H1 (cell line): ENCODE data around the gene ANKS1B. TPM values are rescaled to one million over a fixed set of nuclear protein-coding genes. Genes with fewer than 3 reads are reported as not detected.

Experiments
- CTCF ChIA-PET: fragments of 300-600 bp; sonication (Branson Sonifier 250); formaldehyde crosslinking; loops from one replicate; lab custom pipeline; 2021; ENCODE audit not compliant: partially characterized antibody; lab: Charles Lee
- POLR2A ChIA-PET: fragments of 300-600 bp; sonication (Branson Sonifier 250); formaldehyde crosslinking; loops from one replicate; lab custom pipeline; 2021; ENCODE audit warnings: inconsistent platforms; ENCODE audit not compliant: partially characterized antibody; lab: Charles Lee
- DNase-seq, 2 experiments: peaks; one replicate each; pipeline versions ENCODE4 v3.0.0 to v3.0.0-alpha.2; 2010 to 2022; ENCODE audit warnings: low spot score in 2 of 2, low read depth in 1 of 2, mixed read lengths in 1 of 2
- FAIRE-seq: peaks from 2 replicates; lab custom pipeline; 2011; peaks lifted over from hg19 to GRCh38; lab: Jason Lieb, UNC
- H2AFZ ChIP-seq: 2 replicates; pipeline ENCODE4 v1.8.1; 2012; ENCODE audit warnings: low read length, inconsistent platforms
- H2AK5ac ChIP-seq: 2 replicates; pipeline ENCODE4 v1.6.1; 2013; ENCODE audit warnings: low read depth, low read length
- H2BK120ac ChIP-seq: replicated peaks from 2 replicates; pipeline ENCODE3; 2013; ENCODE audit warnings: low read depth, low read length, inconsistent platforms
- H2BK12ac ChIP-seq: 2 replicates; pipeline ENCODE4 v1.6.1; 2013; ENCODE audit warnings: low read depth, low read length
- H2BK15ac ChIP-seq: 2 replicates; pipeline ENCODE4 v1.6.1; 2013; ENCODE audit warnings: low read length
- H2BK20ac ChIP-seq: 2 replicates; pipeline ENCODE4 v1.6.1; 2013; ENCODE audit warnings: low read length
- H2BK5ac ChIP-seq: 2 replicates; pipeline ENCODE4 v1.6.1; 2013; ENCODE audit warnings: low read depth, low read length
- H3K14ac ChIP-seq: 2 replicates; pipeline ENCODE4 v1.6.1; 2013; ENCODE audit warnings: inconsistent platforms; ENCODE audit not compliant: insufficient read length
- H3K18ac ChIP-seq: 2 replicates; pipeline ENCODE4 v1.6.1; 2013; ENCODE audit warnings: low read length; ENCODE audit errors: extremely low read depth
- H3K23ac ChIP-seq: 2 replicates; pipeline ENCODE4 v1.6.1; 2013; ENCODE audit warnings: inconsistent platforms; ENCODE audit not compliant: insufficient read length
- H3K23me2 ChIP-seq: 2 replicates; pipeline ENCODE4 v1.6.1; 2013; ENCODE audit warnings: low read depth, low read length
- H3K27ac ChIP-seq: 2 replicates; pipeline ENCODE4 v1.6.1; 2011; ENCODE audit warnings: low read depth, low read length, inconsistent platforms
- H3K27me3 ChIP-seq, 4 experiments: replicated peaks in 1 of 4; 1 replicate in 1 of 4; 2 replicates in 3 of 4; pipeline versions ENCODE4 v1.6.1 to v1.8.1; 2011 to 2013; ENCODE audit warnings: low read length in 3 of 4, mild to moderate bottlenecking in 3 of 4, inconsistent platforms in 2 of 4, mixed read lengths in 2 of 4, moderate library complexity in 1 of 4; ENCODE audit not compliant: control insufficient read depth in 3 of 4, insufficient read depth in 3 of 4; ENCODE audit errors: extremely low read depth in 1 of 4
- H3K36me3 ChIP-seq, 4 experiments: 2 replicates each; pipeline versions ENCODE4 v1.6.1 to v1.8.1; 2011 to 2013; ENCODE audit warnings: mild to moderate bottlenecking in 4 of 4, low read length in 3 of 4, moderate library complexity in 2 of 4, control low read depth in 1 of 4, inconsistent platforms in 1 of 4; ENCODE audit not compliant: insufficient read depth in 4 of 4, control insufficient read depth in 2 of 4
- H3K4ac ChIP-seq: replicated peaks from 2 replicates; pipeline ENCODE3; 2013; ENCODE audit warnings: low read length, low read depth, mixed read lengths, inconsistent platforms; ENCODE audit not compliant: insufficient read length
- H3K4me1 ChIP-seq, 4 experiments: replicated peaks in 1 of 4; 1 replicate in 1 of 4; 2 replicates in 3 of 4; pipeline versions ENCODE4 v1.6.1 to v1.8.1; 2011 to 2013; ENCODE audit warnings: low read length in 3 of 4, inconsistent platforms in 2 of 4, mixed read lengths in 1 of 4; ENCODE audit not compliant: insufficient read depth in 4 of 4, control insufficient read depth in 3 of 4
- H3K4me2 ChIP-seq, 2 experiments: 2 replicates each; pipeline versions ENCODE4 v1.6.1 to v1.8.1; 2011 to 2013; ENCODE audit warnings: low read depth in 2 of 2, low read length in 2 of 2, control low read depth in 1 of 2, inconsistent platforms in 1 of 2, mild to moderate bottlenecking in 1 of 2; ENCODE audit not compliant: insufficient read depth in 1 of 2
- H3K4me3 ChIP-seq, 4 experiments: fragments of 200-600, 300-600 bp in 1 of 4; sonication (generic), shearing (Covaris generic), sonication (Bioruptor Twin) in 1 of 4; 2 replicates each; pipeline versions ENCODE4 v1.5.1 to v1.8.1; 2011 to 2016; ENCODE audit warnings: low read length in 4 of 4, low read depth in 3 of 4, control low read depth in 2 of 4, inconsistent platforms in 2 of 4, mild to moderate bottlenecking in 2 of 4, mixed read lengths in 1 of 4, moderate library complexity in 1 of 4; ENCODE audit not compliant: insufficient read depth in 2 of 4; ENCODE audit errors: extremely low read depth in 1 of 4
- H3K56ac ChIP-seq: replicated peaks from 2 replicates; pipeline ENCODE3; 2013; ENCODE audit warnings: low read depth, mild to moderate bottlenecking, mixed read lengths, low read length, inconsistent platforms; ENCODE audit not compliant: insufficient read length
- H3K79me1 ChIP-seq: 2 replicates; pipeline ENCODE4 v1.6.1; 2013; ENCODE audit warnings: low read depth, low read length, control low read depth
- H3K79me2 ChIP-seq, 2 experiments: 2 replicates each; pipeline versions ENCODE4 v1.6.1 to v1.8.1; 2012 to 2013; ENCODE audit warnings: low read length in 2 of 2, mild to moderate bottlenecking in 2 of 2, inconsistent platforms in 1 of 2; ENCODE audit not compliant: insufficient read depth in 2 of 2, control insufficient read depth in 1 of 2
- H3K9ac ChIP-seq, 4 experiments: replicated peaks in 1 of 4; 1 replicate in 1 of 4; 2 replicates in 3 of 4; pipeline versions ENCODE4 v1.6.1 to v1.8.1; 2011 to 2013; ENCODE audit warnings: low read depth in 3 of 4, low read length in 3 of 4, control low read depth in 2 of 4, mild to moderate bottlenecking in 2 of 4, moderate library complexity in 2 of 4, inconsistent platforms in 1 of 4; ENCODE audit errors: extremely low read depth in 1 of 4
- H3K9me3 ChIP-seq, 2 experiments: 2 replicates each; pipeline versions ENCODE4 v1.6.1 to v1.8.1; 2012 to 2013; ENCODE audit warnings: mild to moderate bottlenecking in 2 of 2, moderate library complexity in 2 of 2, control low read depth in 1 of 2, inconsistent platforms in 1 of 2, low read depth in 1 of 2, low read length in 1 of 2, mixed read lengths in 1 of 2; ENCODE audit not compliant: insufficient read depth in 2 of 2
- H4K20me1 ChIP-seq, 2 experiments: replicated peaks in 1 of 2; 2 replicates each; pipeline versions ENCODE3 to v1.8.1; 2011 to 2013; ENCODE audit warnings: inconsistent platforms in 2 of 2, low read length in 2 of 2, mild to moderate bottlenecking in 1 of 2; ENCODE audit not compliant: insufficient read depth in 2 of 2, control insufficient read depth in 1 of 2
- H4K5ac ChIP-seq: 2 replicates; pipeline ENCODE4 v1.6.1; 2013; ENCODE audit warnings: low read length, low read depth, mixed read lengths, inconsistent platforms; ENCODE audit not compliant: insufficient read length
- H4K8ac ChIP-seq: 2 replicates; pipeline ENCODE4 v1.8.0; 2013; ENCODE audit warnings: mild to moderate bottlenecking, moderate library complexity, low read length, inconsistent platforms; ENCODE audit not compliant: insufficient read depth; ENCODE audit errors: extremely low read depth
- H4K91ac ChIP-seq: replicated peaks from 2 replicates; pipeline ENCODE3; 2013; ENCODE audit warnings: low read length, mixed read lengths, inconsistent platforms; ENCODE audit not compliant: insufficient read length
- ATF3 ChIP-seq: IDR thresholded peaks from 2 replicates; pipeline ENCODE4 v1.6.1; 2011; ENCODE audit warnings: low read depth, mild to moderate bottlenecking, low read length; ENCODE audit not compliant: insufficient read depth
- CBX5 ChIP-seq: fragments of 300-800, 300-1000 bp; sonication (generic); IDR thresholded peaks from 2 replicates; pipeline ENCODE4 v1.7.1; 2016; ENCODE audit warnings: antibody characterized with exemption, low read length, low read depth
- CEBPB ChIP-seq: IDR thresholded peaks from 2 replicates; pipeline ENCODE4 v1.6.1; 2012; ENCODE audit warnings: low read depth, low read length
- E2F6 ChIP-seq: IDR thresholded peaks from 2 replicates; pipeline ENCODE4 v1.6.1; 2012; ENCODE audit warnings: inconsistent platforms
- EGR1 ChIP-seq: IDR thresholded peaks from 2 replicates; pipeline ENCODE4 v1.6.1; 2011; ENCODE audit warnings: low read depth, low read length, borderline replicate concordance
- MAFK ChIP-seq: IDR thresholded peaks from 2 replicates; pipeline ENCODE4 v1.6.1; 2012; ENCODE audit warnings: low read depth, mild to moderate bottlenecking, improper control_type of control experiment, low read length
- POLR2A ChIP-seq, 2 experiments: IDR thresholded peaks; 1 replicate in 1 of 2; 2 replicates in 1 of 2; pipeline ENCODE4 v1.6.1; 2011; ENCODE audit warnings: low read depth in 2 of 2, low read length in 2 of 2, mild to moderate bottlenecking in 2 of 2; ENCODE audit errors: control extremely low read depth in 1 of 2
- SAP30 ChIP-seq: fragments of 300-600 bp; sonication (generic); IDR thresholded peaks from 2 replicates; pipeline ENCODE4 v1.7.1; 2012; ENCODE audit warnings: low read length, moderate library complexity, mild to moderate bottlenecking, inconsistent platforms; ENCODE audit not compliant: insufficient read depth, insufficient replicate concordance
- SIX5 ChIP-seq: IDR thresholded peaks from 2 replicates; pipeline ENCODE4 v1.6.1; 2011; ENCODE audit warnings: mild to moderate bottlenecking, low read depth, low read length
- SP1 ChIP-seq: IDR thresholded peaks from 2 replicates; pipeline ENCODE4 v1.6.1; 2011; ENCODE audit warnings: low read depth, low read length
- SUZ12 ChIP-seq: fragments of 200-600 bp; sonication (generic); IDR thresholded peaks from 2 replicates; pipeline ENCODE4 v1.6.1; 2012; ENCODE audit warnings: mild to moderate bottlenecking, inconsistent platforms, low read length, moderate library complexity, mixed read lengths
- TBP ChIP-seq: IDR thresholded peaks from 2 replicates; pipeline ENCODE4 v1.6.1; 2011; ENCODE audit warnings: low read depth, low read length, improper control_type of control experiment
- WGBS, 2 experiments: shearing (Covaris generic) in 1 of 2; methylation state at CpG; one replicate each; pipeline versions ENCODE4 v1.1.6 to v1.1.7; 2013 to 2015; ENCODE audit warnings: low lambda C conversion rate in 2 of 2, mixed read lengths in 2 of 2, inconsistent platforms in 1 of 2, low coverage in 1 of 2, missing lambda C conversion rate in 1 of 2; ENCODE audit not compliant: insufficient replicate concordance in 2 of 2, insufficient coverage in 1 of 2, insufficient read length in 1 of 2; ENCODE audit errors: extremely low coverage in 1 of 2, missing lambda C conversion rate in 1 of 2; 5-methylcytosine and 5-hydroxymethylcytosine counted together
- polyA plus RNA-seq, 7 experiments: library from polyadenylated mRNA; depleted of rRNA in 3 of 7; stranded (reverse) in 5 of 7; unstranded in 2 of 7; fragments of >200 nt in 5 of 7; fragments of 200-250 nt in 2 of 7; gene quantifications; 1 replicate in 5 of 7; 2 replicates in 1 of 7; 4 replicates in 1 of 7; pipeline versions ENCODE4 v1.2.1 to v1.2.3, GENCODE V29; 2011 to 2013; ENCODE audit warnings: missing spikeins in 2 of 7, mixed read lengths in 2 of 7
- total RNA-seq: library from RNA; stranded (reverse); fragmentation: NEBNext Ultra II Directional; extraction: Animal tissue kit (Norgen Biotek cat#: 25700); gene quantifications from 2 replicates; pipeline ENCODE4 v1.2.1, GENCODE V29; 2021
- TF ChIP-seq, protein P1 (sequence below): IDR thresholded peaks from 2 replicates; pipeline ENCODE4 v1.6.1; 2011; ENCODE audit warnings: low read length, improper control_type of control experiment

The ANKS1B gene
- total and polyA plus RNA-seq, 2 of the 8 experiments (the other 6 are each of a cell fraction or from before 2014, with no cell fraction given), result 2.7 to 6.1 TPM

- H2BK5ac ChIP-seq, result no peak overlapping the region
- ChIA-PET POLR2A (no interaction called here), CTCF (interaction anchor here (0.6 to 2.1 kb wide), 5 partner anchors 11 to 643 kb away, joined by 3 to 5 read pairs (median 3); no protein-coding TSS in a partner anchor)
- H2BK120ac ChIP-seq, result no peak overlapping the region
- no peaks in the 10 kb centered on the region for H3K23me2 ChIP-seq
- H2AK5ac ChIP-seq, result no peak overlapping the region
- no peak overlapping the region for H3K4me3 ChIP-seq
- no peak overlapping the region for H3K56ac ChIP-seq
- DNase-seq (no peak), FAIRE-seq (no peak)
- no peaks in the 10 kb centered on the region for H3K4me1 ChIP-seq
- no peak overlapping the region for H2BK15ac ChIP-seq
- no peaks in the 10 kb centered on the region for H3K79me1 ChIP-seq
- H3K27me3 ChIP-seq, result no peaks in the 10 kb centered on the region
- WGBS, 2 experiments, result 93% methylated on average over 14 of the region's 14 CpGs; no CpG with 5 or more reads in 1 of the 2 experiments
- no peak overlapping the region for H3K14ac ChIP-seq
- no peak overlapping the region; the same call in 1 of the 2 replicates for H3K18ac ChIP-seq
- H3K23ac ChIP-seq, result no peak overlapping the region
- no peaks in the 10 kb centered on the region for H3K9me3 ChIP-seq
- H3K9ac ChIP-seq, result no peak overlapping the region
- no peak overlapping the region for H3K27ac ChIP-seq
- H4K91ac ChIP-seq, result no peak overlapping the region
- H2AFZ ChIP-seq, result no peak overlapping the region
- no peak overlapping the region for H4K8ac ChIP-seq
- H2BK20ac ChIP-seq, result no peak overlapping the region
- no peak overlapping the region for H4K5ac ChIP-seq
- no peak overlapping the region for H3K4ac ChIP-seq
- H2BK12ac ChIP-seq, result no peak overlapping the region
- H3K36me3 ChIP-seq, result no peaks in the 10 kb centered on the region
- no peaks in the 10 kb centered on the region for H3K79me2 ChIP-seq
- H4K20me1 ChIP-seq, result no peaks in the 10 kb centered on the region
- no peak overlapping the region; a peak in 1 of 4 replicates for H3K4me2 ChIP-seq
- TF ChIP-seq E2F6 (no peak), SP1 (no peak), SIX5 (no peak), CBX5 (no peak), ATF3 (no peak), CEBPB (no peak), MAFK (no peak), EGR1 (no peak), SUZ12 (no peak), SAP30 (no peak), TBP (no peak), POLR2A (IDR thresholded peaks at IDR 0.05; ENCODE audit: control extremely low read depth in 1 of 2, low read depth in 2 of 2, low read length in 2 of 2) (no peak)
- TF ChIP-seq, protein P1, sequence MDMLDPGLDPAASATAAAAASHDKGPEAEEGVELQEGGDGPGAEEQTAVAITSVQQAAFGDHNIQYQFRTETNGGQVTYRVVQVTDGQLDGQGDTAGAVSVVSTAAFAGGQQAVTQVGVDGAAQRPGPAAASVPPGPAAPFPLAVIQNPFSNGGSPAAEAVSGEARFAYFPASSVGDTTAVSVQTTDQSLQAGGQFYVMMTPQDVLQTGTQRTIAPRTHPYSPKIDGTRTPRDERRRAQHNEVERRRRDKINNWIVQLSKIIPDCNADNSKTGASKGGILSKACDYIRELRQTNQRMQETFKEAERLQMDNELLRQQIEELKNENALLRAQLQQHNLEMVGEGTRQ, result no peak
These were observed 336.6 kb downstream of the ANKS1B start for GRCh38 chr12:99648183-99648582.
